Progenitor cell of endocrine pancreas (in vitro differentiated cells): ENCODE measurements around the gene GMDS. TPM values are rescaled to one million over a fixed set of nuclear protein-coding genes. Genes with fewer than 3 reads are reported as not detected.

Experiments used
- DNase-seq: peaks from one replicate; pipeline ENCODE4 v3.0.0; 2021; ENCODE audit warnings: low spot score; ENCODE audit not compliant: unreplicated experiment
- H3K27ac Mint-ChIP-seq: 2 replicates; pipeline ENCODE4 v1.8.0; 2021; ENCODE audit warnings: mild to moderate bottlenecking, moderate library complexity, mixed read lengths
- H3K27me3 Mint-ChIP-seq: 2 replicates; pipeline ENCODE4 v1.8.0; 2021; ENCODE audit warnings: mixed read lengths
- H3K36me3 Mint-ChIP-seq: 2 replicates; pipeline ENCODE4 v1.8.0; 2022; ENCODE audit warnings: mixed read lengths; ENCODE audit not compliant: insufficient read depth
- H3K4me1 Mint-ChIP-seq: 2 replicates; pipeline ENCODE4 v1.8.0; 2021; ENCODE audit warnings: low read depth, mixed read lengths
- H3K4me3 Mint-ChIP-seq: 2 replicates; pipeline ENCODE4 v1.8.0; 2021; ENCODE audit warnings: low read depth, mild to moderate bottlenecking, moderate library complexity, mixed read lengths
- H3K9me3 Mint-ChIP-seq: 2 replicates; pipeline ENCODE4 v1.8.0; 2021; ENCODE audit warnings: low read depth, mixed read lengths
- total RNA-seq: library from RNA; stranded (reverse); gene quantifications from 2 replicates; pipeline ENCODE4 v1.2.1, GENCODE V29; 2021
- TF ChIP-seq, protein P1 (sequence below): fragments of 200-600 bp; sonication (generic); IDR thresholded peaks from one replicate; pipeline ENCODE4 v1.5.0; 2021; ENCODE audit warnings: antibody characterized with exemption, mild to moderate bottlenecking; ENCODE audit not compliant: unreplicated experiment

The GMDS gene
- total RNA-seq, 1 donor from 2014 or later = 17.2 TPM

DNA sequence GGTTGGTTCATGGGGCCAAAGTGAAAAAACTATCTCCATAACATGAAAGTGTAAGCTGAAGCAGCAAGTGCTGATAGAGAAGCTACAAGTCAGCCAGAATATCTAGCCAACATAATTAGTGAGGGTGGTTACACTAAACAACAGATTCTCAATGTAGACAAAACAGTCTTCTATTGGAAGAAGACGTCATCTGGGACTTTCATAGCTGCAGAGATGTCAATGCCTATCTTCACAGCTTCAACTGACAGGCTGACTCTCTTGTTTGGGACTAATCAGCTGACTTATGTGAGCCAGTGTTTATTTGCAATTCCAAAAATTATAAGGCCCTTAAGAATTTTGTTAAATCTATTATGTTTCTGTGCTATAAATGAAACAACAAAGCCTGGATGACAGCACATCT lies 63.2 kb downstream of the GMDS start:
- peaks cover 2% of the 10 kb centered on the region for H3K4me1 Mint-ChIP-seq
- H3K4me3 Mint-ChIP-seq = no peak overlapping the region
- DNase-seq = no peak
- no peak overlapping the region for H3K27ac Mint-ChIP-seq
- H3K36me3 Mint-ChIP-seq = no peaks in the 10 kb centered on the region
- no peaks in the 10 kb centered on the region for H3K27me3 Mint-ChIP-seq
- peaks cover 12% of the 10 kb centered on the region for H3K9me3 Mint-ChIP-seq
- TF ChIP-seq, protein P1, sequence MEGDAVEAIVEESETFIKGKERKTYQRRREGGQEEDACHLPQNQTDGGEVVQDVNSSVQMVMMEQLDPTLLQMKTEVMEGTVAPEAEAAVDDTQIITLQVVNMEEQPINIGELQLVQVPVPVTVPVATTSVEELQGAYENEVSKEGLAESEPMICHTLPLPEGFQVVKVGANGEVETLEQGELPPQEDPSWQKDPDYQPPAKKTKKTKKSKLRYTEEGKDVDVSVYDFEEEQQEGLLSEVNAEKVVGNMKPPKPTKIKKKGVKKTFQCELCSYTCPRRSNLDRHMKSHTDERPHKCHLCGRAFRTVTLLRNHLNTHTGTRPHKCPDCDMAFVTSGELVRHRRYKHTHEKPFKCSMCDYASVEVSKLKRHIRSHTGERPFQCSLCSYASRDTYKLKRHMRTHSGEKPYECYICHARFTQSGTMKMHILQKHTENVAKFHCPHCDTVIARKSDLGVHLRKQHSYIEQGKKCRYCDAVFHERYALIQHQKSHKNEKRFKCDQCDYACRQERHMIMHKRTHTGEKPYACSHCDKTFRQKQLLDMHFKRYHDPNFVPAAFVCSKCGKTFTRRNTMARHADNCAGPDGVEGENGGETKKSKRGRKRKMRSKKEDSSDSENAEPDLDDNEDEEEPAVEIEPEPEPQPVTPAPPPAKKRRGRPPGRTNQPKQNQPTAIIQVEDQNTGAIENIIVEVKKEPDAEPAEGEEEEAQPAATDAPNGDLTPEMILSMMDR = no peak

DNA sequence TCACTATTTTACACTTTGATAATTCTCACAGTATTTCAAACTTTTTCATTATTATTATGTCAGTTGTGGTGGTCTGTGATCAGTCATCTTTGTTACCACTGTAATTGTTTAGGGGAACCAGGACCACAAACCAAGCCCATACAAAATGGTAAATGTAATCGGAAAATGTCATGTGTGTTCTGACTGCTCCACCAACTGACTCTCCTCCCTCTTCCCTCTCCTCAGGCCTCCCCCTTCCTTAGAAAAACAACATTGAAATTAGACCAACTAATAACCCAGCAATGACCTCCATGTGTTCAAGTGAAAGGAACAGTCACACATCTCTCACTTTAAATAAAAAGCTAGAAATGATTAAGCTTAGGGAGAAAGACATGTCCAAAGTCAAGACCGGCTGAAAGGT lies 63.8 kb downstream of the GMDS start:
- peaks cover 12% of the 10 kb centered on the region for H3K9me3 Mint-ChIP-seq
- H3K4me1 Mint-ChIP-seq = peaks cover 2% of the 10 kb centered on the region
- H3K27ac Mint-ChIP-seq = no peak overlapping the region
- H3K4me3 Mint-ChIP-seq = no peak overlapping the region
- H3K36me3 Mint-ChIP-seq = no peaks in the 10 kb centered on the region
- TF ChIP-seq, protein P1 = no peak
- DNase-seq = no peak
- no peaks in the 10 kb centered on the region for H3K27me3 Mint-ChIP-seq

DNA sequence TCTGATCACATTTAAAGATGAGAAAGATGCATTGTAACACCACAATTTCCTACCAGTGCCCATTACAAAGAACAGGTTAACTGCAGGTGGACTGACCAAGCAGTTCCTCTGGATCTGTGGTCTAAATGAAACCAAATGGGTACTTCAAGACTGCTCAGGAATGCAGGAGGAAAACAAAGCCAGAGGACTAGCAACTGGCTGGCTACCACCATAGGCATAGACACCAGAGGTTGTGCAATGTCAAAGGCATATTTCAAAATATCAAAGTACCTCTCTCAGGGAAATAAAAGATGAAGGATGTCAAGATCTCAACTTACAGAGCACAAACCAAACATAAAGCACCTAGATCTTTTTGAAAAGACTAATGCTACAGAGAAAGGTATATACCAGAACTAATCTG lies 65.5 kb downstream of the GMDS start:
- H3K27me3 Mint-ChIP-seq = no peaks in the 10 kb centered on the region
- H3K9me3 Mint-ChIP-seq = peaks cover 12% of the 10 kb centered on the region
- no peaks in the 10 kb centered on the region for H3K36me3 Mint-ChIP-seq
- no peak overlapping the region for H3K4me3 Mint-ChIP-seq
- peaks cover 2% of the 10 kb centered on the region for H3K4me1 Mint-ChIP-seq
- no peak for DNase-seq
- no peak overlapping the region for H3K27ac Mint-ChIP-seq
- TF ChIP-seq, protein P1 = no peak

DNA sequence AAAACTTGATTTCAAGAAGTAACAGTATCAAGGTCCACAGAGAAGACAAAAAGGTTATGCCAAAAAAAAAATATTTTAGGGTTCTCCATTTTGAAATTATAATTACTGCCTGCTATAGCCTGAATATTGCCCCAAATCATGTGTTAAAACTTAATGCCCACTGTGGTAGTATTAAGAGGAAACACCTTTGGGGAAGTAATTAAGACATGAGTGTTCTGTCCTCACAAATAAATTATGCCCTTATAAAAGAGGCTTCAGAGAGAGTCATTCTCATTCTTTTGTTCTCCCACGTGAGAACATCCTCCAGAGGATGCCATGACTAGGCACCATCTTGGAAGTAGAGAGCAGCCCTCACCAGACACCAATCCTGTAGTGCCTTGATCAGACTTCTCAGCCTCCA lies 66.2 kb downstream of the GMDS start:
- Mint-ChIP-seq H3K27ac (no peak overlapping the region), H3K4me3 (no peak overlapping the region), H3K4me1 (peaks cover 2% of the 10 kb centered on the region), H3K27me3 (no peaks in the 10 kb centered on the region), H3K36me3 (no peaks in the 10 kb centered on the region), H3K9me3 (peaks cover 12% of the 10 kb centered on the region)
- TF ChIP-seq, protein P1 = no peak
- DNase-seq = no peak

DNA sequence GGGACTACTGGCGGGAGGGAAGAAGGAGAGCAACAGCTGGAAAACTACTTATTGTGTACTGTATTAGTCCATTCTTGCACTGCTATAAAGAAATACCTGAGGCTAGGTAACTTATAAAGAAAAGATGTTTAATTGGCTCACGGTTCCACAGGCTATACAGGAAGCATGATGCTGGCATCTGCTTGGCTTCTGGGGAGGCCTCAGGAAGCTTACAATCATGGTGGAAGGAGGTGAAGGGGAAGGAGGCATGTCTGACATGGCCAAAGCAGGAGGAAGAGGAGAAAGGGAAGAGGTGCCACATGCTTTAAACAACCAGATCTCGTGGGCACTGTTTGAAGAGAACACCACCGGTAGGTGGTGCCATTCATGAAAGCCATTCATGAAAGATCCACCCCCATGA lies 67.3 kb downstream of the GMDS start:
- H3K4me1 Mint-ChIP-seq = peaks cover 2% of the 10 kb centered on the region
- no peak overlapping the region for H3K4me3 Mint-ChIP-seq
- DNase-seq = no peak
- peaks cover 12% of the 10 kb centered on the region for H3K9me3 Mint-ChIP-seq
- no peak overlapping the region for H3K27ac Mint-ChIP-seq
- TF ChIP-seq, protein P1 = no peak
- no peaks in the 10 kb centered on the region for H3K36me3 Mint-ChIP-seq
- H3K27me3 Mint-ChIP-seq = no peaks in the 10 kb centered on the region
